Frontal cortex (tissue), 4 donors: ENCODE results near the gene USP7. TPM values are rescaled to one million over a fixed set of nuclear protein-coding genes. Genes with fewer than 3 reads are reported as not detected.

Experiments used
- DNase-seq, 2 donors: peaks; one replicate each; pipeline ENCODE4 v3.0.0; 2012; ENCODE audit warnings: low spot score in 2 of 2
- FAIRE-seq: peaks from 2 replicates; lab custom pipeline; 2012; peaks lifted over from hg19 to GRCh38; lab: Jason Lieb, UNC
- total RNA-seq: library from RNA; depleted of rRNA; stranded (reverse); fragments of >200 nt; gene quantifications from one replicate; pipeline ENCODE4 v1.2.3, GENCODE V29; 2014
- donor health status: control.
- donor health status: control.
- donor health status: control.

Gene USP7
- total RNA-seq, 1 donor from 2014 or later, result 79.5 TPM

GRCh38 chr16:8867216-8867931 is 96.3 kb downstream of the USP7 start:
- FAIRE-seq (no peak), DNase-seq (peak in 1 of 2 donors; percentile 46)

GRCh38 chr16:8866884-8867215 is 96.9 kb downstream of the USP7 start:
- FAIRE-seq, result no peak
- no peak for DNase-seq

DNA sequence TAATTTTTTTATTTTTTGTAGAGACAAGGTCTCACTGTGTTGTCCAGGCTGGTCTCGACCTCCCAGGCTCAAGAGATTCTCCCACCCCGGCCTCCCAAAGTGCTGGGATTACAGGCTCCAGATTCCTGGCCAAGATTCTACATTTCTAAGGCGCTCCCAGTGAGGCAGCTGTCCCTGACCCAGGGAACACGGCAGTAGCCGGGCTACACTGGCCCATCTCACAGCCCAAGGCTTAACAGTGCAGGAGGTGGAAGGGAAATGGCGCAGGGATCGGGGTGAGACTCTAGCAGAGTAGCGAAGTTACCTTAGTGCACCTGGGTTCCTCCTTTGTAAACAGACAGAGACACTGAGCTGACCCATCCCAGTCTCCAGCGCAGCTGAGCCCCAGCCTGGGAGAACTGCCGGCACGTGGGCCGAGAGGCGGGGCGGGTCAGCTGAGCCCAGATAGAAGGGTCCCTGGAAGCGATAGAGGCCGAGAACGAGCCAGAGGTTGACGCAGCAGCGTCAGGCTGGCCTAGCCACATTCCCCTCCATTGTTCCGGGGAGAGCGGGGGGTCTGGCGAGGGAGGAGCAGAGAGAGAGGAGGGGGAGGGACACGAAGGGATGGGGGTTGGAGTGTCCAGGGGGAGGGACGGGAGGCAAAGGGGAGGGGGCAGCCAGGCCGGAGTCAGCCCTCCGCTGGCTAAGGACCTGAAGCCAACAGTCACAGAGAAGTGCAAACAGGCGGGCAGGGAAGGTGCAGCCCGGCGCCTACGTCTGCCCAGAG is 97.4 kb downstream of the USP7 start:
- peak in 1 of 2 donors; percentile 42 for DNase-seq

GRCh38 chr16:8865145-8865882 is 98.4 kb downstream of the USP7 start:
- FAIRE-seq (no peak), DNase-seq (no peak)

More for the DNA sequence above, 97.4 kb downstream of the USP7 start:
- FAIRE-seq, result no peak

DNA sequence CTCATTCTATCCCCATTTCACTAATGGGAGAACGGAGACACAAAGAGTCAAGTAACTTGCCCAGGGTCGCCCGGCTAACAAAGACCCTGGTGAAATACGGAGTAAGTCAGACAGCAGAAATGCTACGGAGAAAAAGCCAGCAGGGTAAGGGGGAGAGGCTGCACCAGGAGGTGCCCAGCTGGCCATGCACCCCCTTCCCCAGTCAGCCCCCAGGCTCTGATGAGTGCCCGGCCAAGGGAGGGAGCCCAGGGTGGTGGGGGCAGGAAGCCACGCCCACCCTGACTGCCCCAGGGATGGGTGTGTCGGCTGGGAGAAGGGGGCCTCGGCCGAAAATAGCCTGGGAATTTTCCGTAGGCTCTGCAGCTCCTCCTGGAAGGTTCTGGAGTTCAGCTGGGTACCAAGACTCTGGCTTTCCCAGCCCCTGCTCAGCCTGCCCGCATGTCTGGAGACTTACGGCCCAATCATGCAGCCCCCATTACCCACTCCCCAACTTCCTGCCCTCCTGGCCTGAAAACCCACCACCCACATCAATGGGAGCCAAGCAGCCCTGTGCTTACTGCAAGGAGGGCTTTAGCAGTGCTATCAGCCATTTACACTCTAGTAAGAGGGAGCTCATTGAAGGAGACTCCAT is 99.1 kb downstream of the USP7 start:
- FAIRE-seq (no peak), DNase-seq (no peak)

DNA sequence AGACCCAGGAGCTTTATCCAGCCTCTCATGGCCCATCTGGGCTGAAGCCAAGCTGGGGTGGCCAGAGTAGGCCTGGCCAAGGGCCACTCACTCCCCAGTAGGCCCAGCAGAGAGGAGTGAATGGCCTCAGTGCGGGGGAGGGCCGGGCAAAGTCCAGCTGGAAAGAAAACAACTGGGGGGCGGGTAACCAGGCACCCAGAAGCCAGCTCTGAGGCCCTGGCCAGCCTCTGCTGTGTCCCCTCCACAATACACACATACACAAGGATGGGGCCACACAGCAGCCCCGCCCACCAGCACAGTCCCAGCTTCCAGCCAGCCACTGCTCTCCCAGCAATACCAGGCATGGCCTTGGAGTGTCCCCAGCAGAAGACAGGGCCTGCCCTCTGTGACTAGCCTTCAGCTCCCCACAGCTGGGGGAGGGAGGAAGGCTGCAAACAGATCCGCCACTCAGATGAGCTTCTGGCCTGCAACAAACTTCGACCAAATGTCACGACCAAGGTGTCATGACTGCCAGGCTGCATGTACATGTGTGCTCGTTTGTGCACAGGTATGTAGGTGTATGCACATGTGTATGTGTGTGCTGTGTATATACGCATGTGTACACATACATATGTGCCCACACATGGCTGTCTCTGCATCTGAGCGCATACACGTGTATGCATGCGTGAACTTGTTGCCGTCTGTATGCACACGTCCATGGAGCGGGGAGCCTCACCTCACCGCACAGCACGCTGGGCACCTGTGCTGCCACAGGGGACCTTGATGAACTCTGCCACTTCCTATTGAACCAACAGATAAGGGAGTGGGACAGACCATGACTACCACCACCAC is 99.9 kb downstream of the USP7 start:
- DNase-seq, result peak; percentile 56 to 74
- no peak for FAIRE-seq

GRCh38 chr16:8862309-8863130 is 101.2 kb downstream of the USP7 start:
- FAIRE-seq (no peak), DNase-seq (no peak)

DNA sequence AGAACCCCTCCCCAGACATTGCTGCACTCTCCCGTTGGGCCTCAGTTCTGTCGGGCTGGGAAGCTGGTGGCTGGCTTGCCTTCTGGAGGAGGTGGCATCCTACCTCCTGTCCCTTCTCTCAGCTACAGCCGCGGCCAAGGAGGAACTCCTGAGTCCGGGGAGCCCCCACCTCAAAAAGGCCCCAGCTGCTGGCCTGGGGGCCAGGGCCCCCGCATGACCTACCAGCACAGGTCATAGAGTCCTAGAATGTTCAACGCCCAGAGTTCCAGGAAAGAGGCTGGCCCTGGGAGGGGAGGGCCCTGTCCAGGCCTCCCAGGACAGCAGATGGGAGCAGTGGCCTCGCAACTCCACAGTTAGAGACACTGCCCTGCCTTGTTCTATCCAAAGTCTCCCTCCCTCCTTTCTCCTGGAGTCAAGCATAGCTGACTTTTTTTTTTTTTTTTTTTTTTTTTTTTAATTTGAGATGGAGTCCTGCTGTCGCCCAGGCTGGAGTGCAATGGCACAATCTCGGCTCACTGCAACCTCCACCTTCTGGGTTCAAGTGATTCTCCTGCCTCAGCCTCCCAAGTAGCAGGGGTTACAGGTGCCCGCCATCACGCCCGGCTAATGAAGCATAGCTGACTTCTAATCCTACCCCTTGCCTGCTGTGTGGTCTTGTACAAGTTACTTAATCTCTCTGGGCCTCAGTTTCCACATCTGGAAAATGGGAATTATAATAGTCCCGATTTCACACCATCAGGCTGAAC is 102.0 kb downstream of the USP7 start:
- peak in 1 of 2 donors; percentile 43 for DNase-seq

DNA sequence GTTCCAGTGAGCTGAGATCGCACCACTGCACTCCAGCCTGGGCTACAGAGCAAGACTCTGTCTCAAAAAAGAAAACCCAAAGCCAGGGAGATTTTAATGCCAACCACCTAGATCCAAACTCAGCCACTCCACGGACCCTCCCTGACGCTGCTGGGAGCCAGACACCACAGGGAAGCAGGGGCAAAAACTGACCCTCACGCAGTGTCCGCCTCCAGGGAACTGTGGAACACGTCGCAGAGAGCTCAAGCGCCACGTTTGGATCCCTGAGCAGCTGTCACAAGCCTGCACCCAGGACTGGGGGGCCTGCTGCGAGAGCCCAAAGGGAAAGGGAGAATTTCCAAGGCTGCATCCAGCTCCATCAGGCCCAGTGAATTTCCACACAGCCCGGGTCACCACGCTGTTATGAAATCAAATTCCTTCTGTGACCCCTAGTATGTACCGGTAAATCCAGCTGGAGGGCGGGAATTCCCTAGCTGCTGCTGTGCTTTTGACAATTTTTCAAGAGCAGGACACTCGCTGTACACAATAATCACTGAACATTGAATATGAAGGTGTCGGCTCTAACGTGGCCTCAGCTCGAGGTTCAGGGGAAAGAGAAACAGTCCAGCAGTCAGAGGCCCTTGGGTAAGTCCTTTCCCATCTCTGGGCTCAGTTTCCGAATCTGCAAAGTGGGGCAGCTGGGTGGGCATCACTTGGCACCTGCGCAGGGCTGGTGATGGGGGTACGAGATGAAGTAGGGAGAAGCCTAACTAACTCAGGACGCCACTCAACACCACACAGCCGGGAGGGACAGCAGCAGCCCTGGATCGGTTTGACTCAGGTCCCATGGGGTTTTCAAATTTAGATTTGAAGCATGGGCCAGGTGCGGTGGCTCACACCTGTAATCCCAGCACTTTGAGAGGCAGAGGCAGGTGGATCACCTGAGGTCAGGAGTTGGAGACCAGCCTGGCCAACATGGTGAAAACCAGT is 103.5 kb downstream of the USP7 start:
- FAIRE-seq, result no peak

More for the DNA sequence above, 102.0 kb downstream of the USP7 start:
- FAIRE-seq, result no peak

DNA sequence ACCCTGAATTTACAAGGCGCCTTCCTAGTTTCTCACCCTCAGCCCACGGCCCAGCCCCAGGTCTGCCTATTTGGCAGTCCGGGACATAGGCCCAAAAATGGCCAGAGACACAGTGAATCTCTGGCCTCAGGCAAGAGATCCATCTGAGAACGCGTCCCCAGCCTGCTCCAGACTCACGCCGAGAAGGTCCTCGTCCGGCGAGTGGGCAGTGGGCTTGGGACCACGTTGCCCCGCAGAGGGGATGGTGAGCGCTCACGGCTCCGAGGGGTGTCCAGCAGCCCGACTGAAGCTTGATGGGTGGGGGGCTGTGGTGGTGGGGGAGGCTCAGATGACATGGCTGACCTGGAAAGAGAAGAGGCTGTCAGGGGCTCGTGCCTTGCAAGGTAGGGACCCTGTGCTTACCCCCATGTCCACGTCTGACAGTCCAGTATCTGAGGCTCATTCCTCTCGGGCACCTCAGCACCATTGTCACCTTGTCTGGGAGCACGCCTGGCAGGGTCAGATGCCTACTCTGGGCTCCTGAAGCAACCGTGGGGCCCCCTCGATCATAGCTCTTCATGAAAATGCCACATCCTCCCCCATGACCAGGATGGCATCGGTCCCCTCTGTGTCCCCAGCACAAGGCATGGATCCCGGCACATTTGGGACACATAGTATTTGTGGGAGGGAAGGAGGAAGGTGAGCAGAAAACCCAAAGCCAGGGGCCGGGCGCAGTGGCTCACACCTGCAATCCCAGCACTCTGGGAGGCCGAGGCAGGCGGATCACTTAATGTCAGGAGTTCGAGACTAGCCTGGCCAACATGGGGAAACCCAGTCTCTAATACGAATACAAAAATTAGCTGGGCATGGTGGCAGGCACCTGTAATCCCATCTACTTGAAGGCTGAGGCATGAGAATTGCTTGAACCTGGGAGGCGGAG is 104.5 kb downstream of the USP7 start:
- DNase-seq (no peak), FAIRE-seq (no peak)

More for the DNA sequence above, 103.5 kb downstream of the USP7 start:
- no peak for DNase-seq

DNA sequence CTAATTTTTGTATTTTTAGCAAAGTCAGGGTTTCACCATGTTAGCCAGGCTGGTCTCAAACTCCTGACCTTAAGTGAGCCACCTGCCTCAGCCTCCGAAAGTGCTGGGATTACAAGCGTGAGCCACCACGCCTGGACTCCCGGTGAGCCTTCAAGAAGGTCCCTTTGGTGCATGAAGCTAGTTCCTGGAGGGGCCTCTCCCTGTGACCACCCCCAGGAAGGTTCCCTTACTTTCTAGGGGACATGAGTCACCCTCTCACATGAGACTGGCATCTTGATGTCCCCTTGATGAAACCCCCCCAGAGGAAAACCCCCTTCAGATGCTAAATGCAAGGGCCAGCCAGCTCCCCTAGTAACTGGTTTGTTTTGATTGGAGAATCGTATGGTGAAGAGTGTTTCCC is 107.7 kb downstream of the USP7 start:
- DNase-seq (no peak), FAIRE-seq (no peak)

DNA sequence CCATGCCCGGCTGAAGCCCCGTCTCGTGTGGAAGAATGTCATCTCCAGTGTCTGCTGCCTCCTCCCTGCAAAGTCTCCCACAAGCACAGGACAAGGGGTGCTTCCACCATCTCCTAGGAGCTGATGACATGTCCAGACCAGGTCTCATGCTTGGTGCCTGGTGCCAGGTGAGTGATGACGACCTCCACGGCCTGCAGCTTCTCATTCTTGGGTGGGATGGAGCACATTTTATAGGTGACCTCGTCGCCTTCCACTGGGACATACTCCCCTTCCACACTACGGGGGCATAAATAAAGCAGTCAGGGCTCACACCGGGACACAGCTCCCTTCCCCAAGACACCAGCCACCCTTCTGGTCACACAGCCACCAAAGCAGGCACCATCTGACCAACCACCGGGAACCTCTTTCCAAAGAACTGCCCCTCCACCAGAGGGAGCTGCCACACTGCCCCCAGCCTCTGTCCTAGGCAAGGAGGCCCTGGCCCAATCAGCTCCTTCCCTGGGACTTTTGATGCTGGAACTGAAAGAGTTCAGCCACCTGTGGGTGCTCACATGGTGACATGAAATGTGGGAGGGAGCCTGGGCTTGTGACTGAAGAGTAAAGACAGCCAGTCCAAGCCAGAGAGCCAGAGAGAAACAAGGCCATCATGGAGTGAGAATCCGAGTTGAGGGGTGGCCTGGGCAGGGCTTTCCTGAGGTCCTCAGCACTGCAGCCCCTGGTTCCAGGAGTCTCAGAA is 108.5 kb downstream of the USP7 start:
- no peak for FAIRE-seq
- DNase-seq, result no peak

DNA sequence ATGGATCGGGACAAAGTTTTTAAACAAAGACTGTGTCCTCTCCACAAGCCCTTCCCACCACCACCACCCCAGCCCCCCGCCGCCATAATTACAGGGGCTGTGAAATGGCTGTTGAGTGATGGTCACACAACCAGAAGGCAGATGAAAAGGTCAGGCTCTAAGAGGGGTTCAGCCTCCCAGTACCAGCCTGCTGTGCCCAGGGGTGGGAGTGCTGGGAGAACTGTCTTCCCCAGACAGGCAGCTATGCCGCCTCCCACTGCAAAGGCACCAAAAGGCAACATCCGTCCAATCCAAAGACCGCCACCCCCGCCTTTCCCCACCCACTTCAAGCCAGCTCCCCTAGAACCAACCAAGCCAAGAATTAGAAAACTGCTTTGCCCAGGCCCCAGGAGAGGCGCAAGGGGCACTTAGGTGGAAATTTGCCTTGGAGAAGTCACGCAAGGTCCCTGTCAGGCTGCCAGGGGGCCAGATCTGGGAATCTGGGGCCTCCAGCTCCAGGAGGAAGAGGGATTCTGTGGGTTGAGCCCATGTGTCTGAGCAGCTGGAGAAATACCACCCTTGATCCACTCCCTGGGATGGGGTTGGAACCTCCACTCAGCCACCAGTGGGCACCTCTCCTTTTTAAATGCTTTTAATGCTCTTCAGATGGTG is 109.3 kb downstream of the USP7 start:
- DNase-seq (no peak), FAIRE-seq (no peak)

DNA sequence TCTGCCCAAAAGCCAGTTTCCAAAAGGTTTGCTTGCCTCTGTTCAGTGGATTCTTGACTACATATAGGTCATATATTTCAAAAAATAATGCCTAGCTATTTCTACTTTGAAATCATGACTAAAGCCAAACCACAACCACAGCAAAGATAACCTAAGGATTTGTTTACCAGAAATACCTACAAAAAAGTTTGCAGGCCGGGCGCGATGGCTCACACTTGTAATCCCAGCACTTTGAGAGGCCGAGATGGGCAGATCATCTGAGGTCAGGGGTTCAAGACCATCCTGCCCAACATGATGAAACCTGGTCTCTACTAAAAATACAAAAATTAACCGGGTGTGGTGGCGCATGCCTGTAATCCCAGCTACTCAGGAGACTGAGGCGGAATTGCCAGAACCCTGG is 110.1 kb downstream of the USP7 start:
- no peak for FAIRE-seq
- no peak for DNase-seq

DNA sequence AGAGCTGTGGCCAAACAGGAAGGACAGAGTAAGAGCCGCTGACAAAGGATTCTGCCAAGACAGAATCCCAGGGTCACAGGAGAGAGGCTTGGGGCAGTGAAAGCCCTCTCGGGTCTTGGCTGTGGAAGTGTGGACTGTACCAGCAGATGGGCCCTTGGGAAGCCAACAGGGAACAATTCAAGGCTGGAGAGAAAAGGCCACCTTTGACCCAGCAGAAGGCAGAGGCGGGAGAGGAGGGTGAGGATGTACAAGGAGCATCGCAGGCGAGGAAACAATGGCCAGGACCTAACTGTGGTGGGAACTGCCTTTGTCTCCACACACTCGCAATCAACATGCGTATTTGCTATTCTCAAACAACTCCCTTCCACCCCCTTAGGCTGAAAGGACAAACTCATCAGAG is 110.6 kb downstream of the USP7 start:
- DNase-seq (no peak), FAIRE-seq (no peak)
